Chondrocyte (in vitro differentiated cells): ENCODE data around the gene MYCL. TPM values are rescaled to one million over a fixed set of nuclear protein-coding genes. Genes with fewer than 3 reads are reported as not detected.
"Not testable (repeated sequence)": the region's sequence is repeated elsewhere in the genome, so short reads cannot be mapped to it uniquely, and the experiment has no call there.

Source experiments
- DNase-seq: peaks from one replicate; pipeline ENCODE4 v3.0.0; 2021; ENCODE audit warnings: mixed read lengths, low spot score
- H3K27ac Mint-ChIP-seq: one replicate; pipeline ENCODE4 v1.8.0; 2021; ENCODE audit warnings: mild to moderate bottlenecking, moderate library complexity, mixed read lengths; ENCODE audit not compliant: unreplicated experiment
- H3K27me3 Mint-ChIP-seq: 2 replicates; pipeline ENCODE4 v1.8.0; 2021; ENCODE audit warnings: low read depth, mixed read lengths
- H3K36me3 Mint-ChIP-seq: 2 replicates; pipeline ENCODE4 v1.8.0; 2021; ENCODE audit warnings: low read depth, mixed read lengths
- H3K4me1 Mint-ChIP-seq: 2 replicates; pipeline ENCODE4 v1.8.0; 2021; ENCODE audit warnings: low read depth, mild to moderate bottlenecking, mixed read lengths
- H3K4me3 Mint-ChIP-seq: one replicate; pipeline ENCODE4 v1.8.0; 2021; ENCODE audit warnings: mild to moderate bottlenecking, moderate library complexity, mixed read lengths; ENCODE audit not compliant: unreplicated experiment
- H3K9me3 Mint-ChIP-seq: 2 replicates; pipeline ENCODE4 v1.8.0; 2021; ENCODE audit warnings: low read depth, mixed read lengths
- CTCF ChIP-seq: fragments of 200-600 bp; sonication (generic); IDR thresholded peaks from 2 replicates; pipeline ENCODE4 v1.5.0; 2021; ENCODE audit warnings: antibody characterized with exemption, mild to moderate bottlenecking, moderate library complexity
- total RNA-seq: library from RNA; stranded (reverse); gene quantifications from 3 replicates; pipeline ENCODE4 v1.2.1, GENCODE V29; 2021

The MYCL gene
- total RNA-seq, 1 donor from 2014 or later = 0.47 TPM

DNA sequence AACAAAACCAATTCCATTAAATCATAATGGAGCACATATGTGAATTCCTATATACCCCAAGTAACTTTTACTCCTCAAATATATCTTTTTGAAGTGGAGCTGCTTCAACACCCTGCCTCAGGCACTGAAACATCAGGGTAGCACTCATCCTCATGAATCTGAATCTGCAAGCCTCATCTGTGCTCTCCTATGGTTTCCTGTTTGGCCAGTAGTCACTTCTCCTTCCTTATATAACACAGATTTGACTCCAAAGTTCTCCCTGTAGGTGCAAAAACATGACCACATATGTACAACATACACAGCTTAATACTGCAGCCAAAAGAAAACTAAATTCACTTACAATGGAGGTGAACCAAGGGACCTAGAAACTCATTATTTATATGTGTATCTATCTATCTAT lies 25.6 kb downstream of the MYCL start:
- H3K4me1 Mint-ChIP-seq = peaks cover 20% of the 10 kb centered on the region
- H3K4me3 Mint-ChIP-seq = no peak overlapping the region
- H3K27ac Mint-ChIP-seq = no peak overlapping the region
- H3K9me3 Mint-ChIP-seq = no peaks in the 10 kb centered on the region
- no peaks in the 10 kb centered on the region for H3K27me3 Mint-ChIP-seq
- no peak for DNase-seq
- H3K36me3 Mint-ChIP-seq = peaks cover 2% of the 10 kb centered on the region
- TF ChIP-seq CTCF = no peak

- H3K36me3 Mint-ChIP-seq = peaks cover 2% of the 10 kb centered on the region
- H3K4me3 Mint-ChIP-seq = no peak overlapping the region
- H3K27ac Mint-ChIP-seq = no peak overlapping the region
- no peaks in the 10 kb centered on the region for H3K27me3 Mint-ChIP-seq
- peaks cover 15% of the 10 kb centered on the region for H3K4me1 Mint-ChIP-seq
- no peaks in the 10 kb centered on the region for H3K9me3 Mint-ChIP-seq
- DNase-seq = no peak
- no peak for TF ChIP-seq CTCF
Observed at GRCh38 chr1:39872698-39873097, 29.0 kb downstream of the MYCL start.

DNA sequence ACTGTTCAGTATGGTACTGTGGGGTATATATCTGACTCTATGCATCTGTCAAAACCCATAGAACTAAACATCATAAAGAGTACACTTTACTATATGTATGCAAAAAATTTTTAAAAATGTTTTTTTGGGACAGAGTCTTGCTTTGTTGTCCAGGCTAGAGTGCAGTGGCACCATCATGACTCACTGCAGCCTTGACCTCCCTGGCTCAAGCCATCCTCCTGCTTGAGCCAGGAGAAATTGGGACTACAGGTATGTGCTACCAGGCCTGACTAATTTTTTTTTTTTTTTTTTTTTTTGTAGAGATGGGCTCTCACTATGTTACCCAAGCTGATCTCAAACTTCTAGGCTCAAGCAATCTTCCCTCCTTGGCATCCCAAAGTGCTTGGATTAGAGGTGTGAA lies 29.9 kb downstream of the MYCL start:
- Mint-ChIP-seq H3K27ac (no peak overlapping the region), H3K36me3 (no peaks in the 10 kb centered on the region), H3K27me3 (no peaks in the 10 kb centered on the region), H3K4me1 (peaks cover 20% of the 10 kb centered on the region), H3K4me3 (no peak overlapping the region), H3K9me3 (no peaks in the 10 kb centered on the region)
- no peak for TF ChIP-seq CTCF
- no peak for DNase-seq

DNA sequence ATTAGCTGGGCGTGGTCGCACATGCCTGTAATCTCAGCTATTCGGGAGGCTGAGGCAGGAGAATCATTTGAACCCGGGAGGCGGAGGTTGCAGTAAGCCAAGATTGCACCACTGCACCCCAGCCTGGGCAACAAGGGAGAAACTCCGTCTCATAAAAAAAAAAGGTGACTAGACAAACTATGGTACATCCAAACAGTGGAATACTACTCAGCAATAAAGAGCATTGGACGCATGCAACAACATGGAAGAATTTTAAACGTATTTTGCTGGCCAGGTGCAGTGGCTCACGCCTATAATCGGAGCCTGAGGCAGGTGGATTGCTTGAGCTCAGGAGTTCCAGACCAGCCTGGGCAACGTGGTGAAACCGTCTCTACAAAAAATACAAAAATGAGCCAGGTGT lies 30.7 kb downstream of the MYCL start:
- H3K36me3 Mint-ChIP-seq, H3K9me3 Mint-ChIP-seq: not testable (repeated sequence)

DNA sequence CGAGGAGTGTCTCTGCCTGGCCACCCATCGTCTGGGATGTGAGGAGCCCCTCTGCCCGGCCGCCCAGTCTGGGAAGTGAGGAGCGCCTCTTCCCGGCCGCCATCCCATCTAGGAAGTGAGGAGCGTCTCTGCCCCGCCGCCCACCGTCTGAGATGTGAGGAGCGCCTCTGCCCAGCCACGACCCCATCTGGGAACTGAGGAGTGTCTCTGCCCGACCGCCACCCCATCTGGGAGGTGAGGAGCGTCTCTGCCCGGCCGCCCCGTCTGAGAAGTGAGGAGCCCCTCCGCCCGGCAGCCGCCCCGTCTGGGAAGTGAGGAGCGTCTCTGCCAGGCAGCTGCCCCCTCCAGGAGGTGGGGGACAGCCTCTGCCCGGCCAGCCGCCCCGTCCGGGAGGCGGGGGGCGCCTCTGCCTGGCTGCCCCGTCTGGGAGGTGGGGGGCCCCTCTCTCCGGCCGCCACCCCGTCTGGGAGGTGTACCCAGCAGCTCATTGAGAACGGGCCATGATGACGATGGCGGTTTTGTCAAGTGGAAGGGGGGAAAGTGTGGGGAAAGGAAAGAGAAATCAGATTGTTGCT lies 32.1 kb downstream of the MYCL start:
- not testable (repeated sequence) for DNase-seq, H3K4me3 Mint-ChIP-seq, H3K36me3 Mint-ChIP-seq, H3K9me3 Mint-ChIP-seq, H3K27me3 Mint-ChIP-seq, H3K27ac Mint-ChIP-seq
- peaks cover 13% of the 10 kb centered on the region for H3K4me1 Mint-ChIP-seq

More for the DNA sequence above, 30.7 kb downstream of the MYCL start:
- H3K27ac Mint-ChIP-seq, H3K27me3 Mint-ChIP-seq, DNase-seq, H3K4me3 Mint-ChIP-seq: not testable (repeated sequence)
- peaks cover 22% of the 10 kb centered on the region for H3K4me1 Mint-ChIP-seq

DNA sequence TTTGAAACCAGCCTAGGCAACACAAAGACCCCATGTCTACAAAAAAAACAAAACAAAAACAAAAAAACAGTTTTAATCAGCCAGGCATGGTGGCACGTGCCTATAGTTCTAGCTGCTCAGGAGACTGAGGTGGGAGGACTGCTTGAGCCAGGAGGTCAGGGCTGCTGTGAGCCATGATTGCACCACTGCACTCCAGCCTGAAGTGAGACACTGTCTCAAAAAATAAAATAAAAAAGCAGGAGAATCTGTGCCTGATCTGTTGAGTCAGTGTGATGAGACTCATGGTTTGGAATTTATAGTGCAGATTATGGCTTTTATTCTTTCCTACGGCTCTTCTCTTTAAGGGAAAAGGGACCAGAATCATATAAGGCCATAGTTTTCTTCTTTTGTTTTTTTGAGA lies 35.0 kb downstream of the MYCL start:
- peak overlapping the region; percentile 79 for H3K27ac Mint-ChIP-seq

More for the DNA sequence above, 35.0 kb downstream of the MYCL start:
- H3K36me3 Mint-ChIP-seq = peaks cover 4% of the 10 kb centered on the region
- peaks cover 9% of the 10 kb centered on the region for H3K4me1 Mint-ChIP-seq
- H3K9me3 Mint-ChIP-seq = no peaks in the 10 kb centered on the region
- H3K27me3 Mint-ChIP-seq = no peaks in the 10 kb centered on the region
- no peak overlapping the region for H3K4me3 Mint-ChIP-seq
- no peak for DNase-seq
- no peak for TF ChIP-seq CTCF
